DMS79 treated with DMSO at 0.1 percent for 48 hours (cell line): ENCODE results near the gene PCDHB7.
"Not testable (repeated sequence)": the region's sequence is repeated elsewhere in the genome, so short reads cannot be mapped to it uniquely, and the experiment has no call there.

Experiments
- DNase-seq: peaks from one replicate; lab custom pipeline; 2025; lab: John Stamatoyannopoulos, UW

The PCDHB7 gene

DNA sequence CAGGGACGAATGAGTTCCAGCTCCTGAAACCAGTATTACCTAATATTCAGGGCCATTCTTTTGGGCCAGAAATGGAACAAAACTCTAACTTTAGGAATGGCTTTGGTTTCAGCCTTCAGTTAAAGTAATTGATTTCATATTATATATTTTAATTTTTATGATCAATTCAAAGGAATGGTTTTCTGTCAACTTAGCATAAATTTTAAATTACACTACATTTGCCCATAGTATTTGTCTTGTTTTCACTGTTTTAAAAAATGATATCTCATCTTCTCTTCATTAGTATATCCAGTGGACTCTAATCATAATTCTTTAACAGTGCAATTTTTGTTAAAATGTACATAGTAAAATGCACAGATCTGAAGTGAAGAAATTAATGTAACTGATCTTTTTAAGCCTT, 7.9 kb downstream of the PCDHB7 start:
- DNase-seq = no peak

GRCh38 chr5:141182248-141182647, 9.8 kb downstream of the PCDHB7 start, which contains the start of gene PCDHB16:
Gene PCDHB16 (plus strand): TSS chr5:141182387. CDS start chr5:141182560, 173 bp downstream.
- DNase-seq = no peak

GRCh38 chr5:141184117-141184855, 11.8 kb downstream of the PCDHB7 start:
- not testable (repeated sequence) for DNase-seq

- no peak for DNase-seq
Observed at GRCh38 chr5:141186897-141187512, 14.6 kb downstream of the PCDHB7 start, which contains the start of gene PCDHB9. Gene PCDHB9 (plus strand): TSS chr5:141187161. CDS start chr5:141187319, 158 bp downstream.

GRCh38 chr5:141188682-141189081, 16.2 kb downstream of the PCDHB7 start:
- not testable (repeated sequence) for DNase-seq

DNA sequence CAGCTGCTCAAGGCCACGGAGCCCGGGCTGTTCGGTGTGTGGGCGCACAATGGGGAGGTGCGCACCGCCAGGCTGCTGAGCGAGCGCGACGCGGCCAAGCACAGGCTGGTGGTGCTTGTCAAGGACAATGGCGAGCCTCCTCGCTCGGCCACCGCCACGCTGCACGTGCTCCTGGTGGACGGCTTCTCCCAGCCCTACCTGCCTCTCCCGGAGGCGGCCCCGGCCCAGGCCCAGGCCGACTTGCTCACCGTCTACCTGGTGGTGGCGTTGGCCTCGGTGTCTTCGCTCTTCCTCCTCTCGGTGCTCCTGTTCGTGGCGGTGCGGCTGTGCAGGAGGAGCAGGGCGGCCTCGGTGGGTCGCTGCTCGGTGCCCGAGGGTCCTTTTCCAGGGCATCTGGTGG, 16.7 kb downstream of the PCDHB7 start:
- DNase-seq = not testable (repeated sequence)

DNA sequence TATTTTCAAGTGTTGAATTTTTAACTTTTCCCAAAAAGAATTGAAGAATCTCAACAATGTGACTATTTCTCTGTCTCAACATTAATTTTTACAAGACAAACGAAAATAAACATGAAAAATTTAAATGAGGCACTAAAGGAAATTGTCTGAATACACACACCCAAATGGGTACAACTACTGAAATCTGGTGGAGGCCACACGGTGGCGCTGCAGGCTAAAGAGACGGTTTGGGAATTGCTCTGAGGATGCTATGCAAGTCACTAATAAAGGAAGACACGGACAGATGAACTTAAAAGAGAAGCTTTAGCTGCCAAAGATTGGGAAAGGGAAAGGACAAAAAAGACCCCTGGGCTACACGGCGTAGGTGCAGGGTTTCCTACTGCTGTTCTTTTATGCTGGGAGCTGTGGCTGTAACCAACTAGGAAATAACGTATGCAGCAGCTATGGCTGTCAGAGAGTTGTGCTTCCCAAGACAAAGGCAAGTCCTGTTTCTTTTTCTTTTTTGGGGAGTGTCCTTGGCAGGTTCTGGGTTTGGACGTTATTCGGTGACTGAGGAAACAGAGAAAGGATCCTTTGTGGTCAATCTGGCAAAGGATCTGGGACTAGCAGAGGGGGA, 19.8 kb downstream of the PCDHB7 start, which contains the start of gene PCDHB10:
Gene PCDHB10 (plus strand): TSS at position 244 of the 616 bp plus-strand sequence. CDS start 200 bp downstream, at position 444.
- DNase-seq = no peak

GRCh38 chr5:141194332-141194731, 21.9 kb downstream of the PCDHB7 start:
- DNase-seq = not testable (repeated sequence)

- no peak for DNase-seq
Observed at GRCh38 chr5:141196363-141196762, 23.9 kb downstream of the PCDHB7 start.

- no peak for DNase-seq
Observed at GRCh38 chr5:141199359-141200235, 27.2 kb downstream of the PCDHB7 start, which contains the start of gene PCDHB11. Gene PCDHB11 (plus strand): TSS chr5:141199627. CDS start chr5:141199775, 148 bp downstream.

GRCh38 chr5:141201126-141201525, 28.7 kb downstream of the PCDHB7 start:
- DNase-seq = not testable (repeated sequence)

- not testable (repeated sequence) for DNase-seq
Observed at GRCh38 chr5:141201646-141202045, 29.2 kb downstream of the PCDHB7 start.

GRCh38 chr5:141208478-141208877, 36.0 kb downstream of the PCDHB7 start, which contains the start of gene PCDHB12:
Gene PCDHB12 (plus strand): TSS chr5:141208719. CDS start chr5:141208908, 189 bp downstream.
- no peak for DNase-seq

DNA sequence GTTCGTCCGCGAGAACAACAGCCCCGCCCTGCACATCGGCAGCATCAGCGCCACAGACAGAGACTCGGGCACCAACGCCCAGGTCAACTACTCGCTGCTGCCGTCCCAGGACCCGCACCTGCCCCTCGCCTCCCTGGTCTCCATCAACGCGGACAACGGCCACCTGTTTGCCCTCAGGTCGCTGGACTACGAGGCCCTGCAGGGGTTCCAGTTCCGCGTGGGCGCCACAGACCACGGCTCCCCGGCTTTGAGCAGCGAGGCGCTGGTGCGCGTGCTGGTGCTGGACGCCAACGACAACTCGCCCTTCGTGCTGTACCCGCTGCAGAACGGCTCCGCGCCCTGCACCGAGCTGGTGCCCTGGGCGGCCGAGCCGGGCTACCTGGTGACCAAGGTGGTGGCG, 37.8 kb downstream of the PCDHB7 start:
- DNase-seq = not testable (repeated sequence)

GRCh38 chr5:141210849-141211248, 38.4 kb downstream of the PCDHB7 start:
- not testable (repeated sequence) for DNase-seq

DNA sequence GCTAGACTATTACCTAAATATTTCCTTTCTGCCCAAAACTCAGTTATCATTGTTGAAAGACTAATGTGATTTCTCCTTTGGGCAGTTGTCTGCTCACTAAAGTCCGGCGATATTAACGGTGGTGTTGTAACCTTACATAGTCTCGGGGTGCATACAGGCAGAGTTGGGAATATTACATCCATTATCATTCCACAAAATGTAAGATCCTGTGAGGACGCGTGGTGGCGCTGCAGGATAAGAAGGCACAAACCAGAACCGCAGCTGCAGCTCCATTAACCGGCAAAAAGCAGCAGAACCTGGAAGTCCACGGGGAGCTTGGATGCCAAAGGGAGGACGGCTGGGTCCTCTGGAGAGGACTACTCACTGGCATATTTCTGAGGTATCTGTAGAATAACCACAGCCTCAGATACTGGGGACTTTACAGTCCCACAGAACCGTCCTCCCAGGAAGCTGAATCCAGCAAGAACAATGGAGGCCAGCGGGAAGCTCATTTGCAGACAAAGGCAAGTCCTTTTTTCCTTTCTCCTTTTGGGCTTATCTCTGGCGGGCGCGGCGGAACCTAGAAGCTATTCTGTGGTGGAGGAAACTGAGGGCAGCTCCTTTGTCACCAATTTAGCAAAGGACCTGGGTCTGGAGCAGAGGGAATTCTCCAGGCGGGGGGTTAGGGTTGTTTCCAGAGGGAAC, 41.4 kb downstream of the PCDHB7 start, which contains the start of gene PCDHB13:
Gene PCDHB13 (plus strand): TSS at position 264 of the 684 bp plus-strand sequence. CDS start 205 bp downstream, at position 469.
- not testable (repeated sequence) for DNase-seq

DNA sequence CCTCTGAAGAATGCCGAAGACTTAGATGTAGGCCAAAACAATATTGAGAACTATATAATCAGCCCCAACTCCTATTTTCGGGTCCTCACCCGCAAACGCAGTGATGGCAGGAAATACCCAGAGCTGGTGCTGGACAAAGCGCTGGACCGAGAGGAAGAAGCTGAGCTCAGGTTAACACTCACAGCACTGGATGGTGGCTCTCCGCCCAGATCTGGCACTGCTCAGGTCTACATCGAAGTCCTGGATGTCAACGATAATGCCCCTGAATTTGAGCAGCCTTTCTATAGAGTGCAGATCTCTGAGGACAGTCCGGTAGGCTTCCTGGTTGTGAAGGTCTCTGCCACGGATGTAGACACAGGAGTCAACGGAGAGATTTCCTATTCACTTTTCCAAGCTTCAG, 42.1 kb downstream of the PCDHB7 start:
- not testable (repeated sequence) for DNase-seq

- DNase-seq = not testable (repeated sequence)
Observed at GRCh38 chr5:141215504-141215903, 43.1 kb downstream of the PCDHB7 start.

DNA sequence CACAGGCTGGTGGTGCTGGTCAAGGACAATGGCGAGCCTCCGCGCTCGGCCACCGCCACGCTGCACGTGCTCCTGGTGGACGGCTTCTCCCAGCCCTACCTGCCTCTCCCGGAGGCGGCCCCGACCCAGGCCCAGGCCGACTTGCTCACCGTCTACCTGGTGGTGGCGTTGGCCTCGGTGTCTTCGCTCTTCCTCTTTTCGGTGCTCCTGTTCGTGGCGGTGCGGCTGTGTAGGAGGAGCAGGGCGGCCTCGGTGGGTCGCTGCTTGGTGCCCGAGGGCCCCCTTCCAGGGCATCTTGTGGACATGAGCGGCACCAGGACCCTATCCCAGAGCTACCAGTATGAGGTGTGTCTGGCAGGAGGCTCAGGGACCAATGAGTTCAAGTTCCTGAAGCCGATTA, 43.6 kb downstream of the PCDHB7 start:
- DNase-seq = not testable (repeated sequence)

DNA sequence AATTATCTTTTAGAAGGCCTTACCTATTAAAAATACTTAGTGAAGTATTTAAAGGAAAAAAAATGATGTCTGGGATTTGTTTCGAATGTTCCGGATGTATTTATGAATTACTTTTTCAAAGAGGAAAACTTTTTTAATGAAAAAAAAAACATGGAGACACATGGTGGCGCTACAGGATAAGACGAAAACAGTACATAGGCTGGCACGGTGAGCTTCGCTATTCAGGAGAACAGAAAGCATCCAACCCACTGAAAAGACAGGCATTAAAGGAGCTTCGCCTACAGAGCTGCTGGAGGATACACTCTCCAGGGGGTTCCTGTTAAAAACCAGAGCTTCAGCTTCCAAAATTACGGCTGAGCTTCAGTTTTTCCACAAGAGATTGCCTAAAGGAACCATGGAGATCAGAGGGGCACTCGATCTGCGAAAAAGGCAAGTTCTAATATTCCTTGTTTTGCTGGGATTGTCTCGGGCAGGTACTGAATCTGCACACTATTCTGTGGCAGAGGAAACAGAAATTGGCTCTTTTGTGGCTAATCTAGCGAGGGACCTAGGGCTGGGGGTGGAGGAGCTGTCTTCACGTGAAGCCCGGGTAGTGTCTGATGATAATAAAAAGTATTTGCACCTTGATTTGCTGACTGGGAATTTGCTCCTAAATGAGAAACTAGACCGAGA, 50.8 kb downstream of the PCDHB7 start, which contains the start of gene PCDHB14:
Gene PCDHB14 (plus strand): TSS at position 232 of the 672 bp plus-strand sequence. CDS start 163 bp downstream, at position 395.
- no peak for DNase-seq
